SK-N-SH (cell line): ENCODE data around the gene TRAPPC13. TPM values are rescaled to one million over a fixed set of nuclear protein-coding genes. Genes with fewer than 3 reads are reported as not detected.

Experiments
- CTCF ChIA-PET: fragments of 300-600, 350-600 bp; formaldehyde crosslinking; extraction: SDS; loops from one replicate; lab custom pipeline; 2021; lab: Yijun Ruan, JAX
- POLR2A ChIA-PET: fragments of 350-600 bp; sonication (Branson Sonifier 250); formaldehyde crosslinking; extraction: SDS; loops from one replicate; lab custom pipeline; 2020; ENCODE audit warnings: antibody characterized with exemption, inconsistent platforms; lab: Yijun Ruan, JAX
- DNase-seq: peaks from one replicate; pipeline ENCODE4 v3.0.0; 2012
- H2AFZ ChIP-seq: fragments of 200-600 bp; sonication (generic); 2 replicates; pipeline ENCODE4 v1.8.1; 2016; ENCODE audit warnings: antibody characterized with exemption, mild to moderate bottlenecking, low read depth
- H3F3A ChIP-seq: fragments of 200-600 bp; sonication (generic); replicated peaks from 2 replicates; pipeline ENCODE3; 2016; ENCODE audit warnings: antibody characterized with exemption, mild to moderate bottlenecking; ENCODE audit not compliant: insufficient read depth
- H3K27ac ChIP-seq, 2 experiments: fragments of 200-500 bp in 1 of 2; fragments of 200-600 bp in 1 of 2; sonication (Bioruptor generic) in 1 of 2; sonication (generic), shearing (Covaris generic) in 1 of 2; 2 replicates each; pipeline versions ENCODE4 v1.5.1 to v1.6.1; 2014 to 2016; ENCODE audit warnings: low read depth in 2 of 2, inconsistent platforms in 1 of 2, low read length in 1 of 2, mild to moderate bottlenecking in 1 of 2, mixed read lengths in 1 of 2
- H3K27me3 ChIP-seq: fragments of 200-600 bp; sonication (generic), shearing (Covaris generic); 2 replicates; pipeline ENCODE4 v1.6.1; 2016; ENCODE audit warnings: mixed run types; ENCODE audit not compliant: insufficient read depth
- H3K36me3 ChIP-seq, 2 experiments: fragments of 200-500 bp in 1 of 2; fragments of 200-600 bp in 1 of 2; sonication (Bioruptor generic) in 1 of 2; sonication (generic) in 1 of 2; replicated peaks in 1 of 2; 2 replicates each; pipeline versions ENCODE3 to v1.5.1; 2014 to 2016; ENCODE audit warnings: low read length in 1 of 2, mild to moderate bottlenecking in 1 of 2; ENCODE audit not compliant: insufficient read depth in 2 of 2, control insufficient read depth in 1 of 2
- H3K4me1 ChIP-seq, 2 experiments: fragments of 200-500 bp in 1 of 2; fragments of 200-600 bp in 1 of 2; sonication (Bioruptor generic) in 1 of 2; sonication (generic), shearing (Covaris generic) in 1 of 2; 2 replicates each; pipeline versions ENCODE4 v1.5.1 to v1.6.1; 2014 to 2016; ENCODE audit warnings: low read depth in 1 of 2, low read length in 1 of 2, mixed run types in 1 of 2; ENCODE audit not compliant: insufficient read depth in 2 of 2, control insufficient read depth in 1 of 2
- H3K4me2 ChIP-seq: fragments of 200-600 bp; sonication (generic), shearing (Covaris generic); 2 replicates; pipeline ENCODE4 v1.6.1; 2017; ENCODE audit warnings: mixed run types
- H3K4me3 ChIP-seq, 2 experiments: fragments of 200-500 bp in 1 of 2; fragments of 200-600 bp in 1 of 2; sonication (Bioruptor generic) in 1 of 2; sonication (generic), shearing (Covaris generic) in 1 of 2; 2 replicates each; pipeline versions ENCODE4 v1.5.1 to v1.8.1; 2014 to 2016; ENCODE audit warnings: low read depth in 2 of 2, inconsistent platforms in 1 of 2, low read length in 1 of 2, mild to moderate bottlenecking in 1 of 2, mixed read lengths in 1 of 2, moderate library complexity in 1 of 2
- H3K79me2 ChIP-seq: fragments of 200-600 bp; sonication (generic); 2 replicates; pipeline ENCODE4 v1.8.1; 2017; ENCODE audit warnings: mild to moderate bottlenecking; ENCODE audit not compliant: insufficient read depth
- H3K9ac ChIP-seq: fragments of 200-600 bp; sonication (generic); 2 replicates; pipeline ENCODE4 v1.6.1; 2017; ENCODE audit warnings: mixed run types
- H3K9me2 ChIP-seq: fragments of 200-600 bp; sonication (generic); 2 replicates; pipeline ENCODE4 v1.6.1; 2017; ENCODE audit warnings: mixed run types
- H3K9me3 ChIP-seq: fragments of 200-600 bp; sonication (generic); 2 replicates; pipeline ENCODE4 v1.6.1; 2017; ENCODE audit warnings: mixed run types, mild to moderate bottlenecking, moderate library complexity
- H4K20me1 ChIP-seq: fragments of 200-600 bp; sonication (generic); 2 replicates; pipeline ENCODE4 v1.6.1; 2017; ENCODE audit warnings: mild to moderate bottlenecking, mixed run types; ENCODE audit not compliant: insufficient read depth
- CHD2 ChIP-seq: fragments of 150-350 bp; IDR thresholded peaks from 2 replicates; pipeline ENCODE4 v1.6.1; 2018; ENCODE audit warnings: low read length; ENCODE audit not compliant: partially characterized antibody
- ELF1 ChIP-seq: IDR thresholded peaks from 2 replicates; pipeline ENCODE4 v1.4.0; 2012
- EP300 ChIP-seq, 2 experiments: IDR thresholded peaks; 2 replicates each; pipeline versions ENCODE4 v1.4.0 to v1.6.1; 2012; ENCODE audit warnings: borderline replicate concordance in 1 of 2, low read depth in 1 of 2, low read length in 1 of 2
- EZH2phosphoT487 ChIP-seq: fragments of 200-600 bp; sonication (generic); IDR thresholded peaks from 2 replicates; pipeline ENCODE4 v1.6.1; 2017; ENCODE audit warnings: low read depth, mixed run types, mild to moderate bottlenecking, antibody characterized with exemption, moderate library complexity, borderline replicate concordance
- FOXJ3 ChIP-seq: sonication (generic); formaldehyde crosslinking; IDR thresholded peaks from 2 replicates; pipeline ENCODE4 v1.5.1; 2020; ENCODE audit warnings: mild to moderate bottlenecking, missing genetic modification reagents
- FOXM1 ChIP-seq: IDR thresholded peaks from 2 replicates; pipeline ENCODE4 v1.4.0; 2012; ENCODE audit warnings: low read depth, mild to moderate bottlenecking
- GATA2 ChIP-seq: sonication (generic); formaldehyde crosslinking; IDR thresholded peaks from 2 replicates; pipeline ENCODE4 v1.5.0; 2020; ENCODE audit warnings: mild to moderate bottlenecking, missing genetic modification reagents
- MXI1 ChIP-seq: IDR thresholded peaks from 2 replicates; pipeline ENCODE4 v1.6.1; 2012; ENCODE audit warnings: mild to moderate bottlenecking, low read depth, low read length, improper control_type of control experiment
- NRF1 ChIP-seq: IDR thresholded peaks from 2 replicates; pipeline ENCODE4 v1.6.1; 2012; ENCODE audit warnings: low read depth, mild to moderate bottlenecking, low read length
- POLR2AphosphoS5 ChIP-seq: IDR thresholded peaks from 2 replicates; pipeline ENCODE4 v1.6.1; 2012; ENCODE audit warnings: low read depth, low read length
- RCOR1 ChIP-seq: fragments of 150-350 bp; IDR thresholded peaks from 2 replicates; pipeline ENCODE4 v1.6.1; 2017; ENCODE audit warnings: antibody characterized with exemption, low read length
- RFX5 ChIP-seq: IDR thresholded peaks from 2 replicates; pipeline ENCODE4 v1.6.1; 2012; ENCODE audit warnings: mild to moderate bottlenecking, improper control_type of control experiment, low read length
- TCF12 ChIP-seq: IDR thresholded peaks from 2 replicates; pipeline ENCODE4 v1.4.0; 2012
- WGBS: methylation state at CpG from one replicate; pipeline ENCODE4 v1.1.6; 2017; ENCODE audit warnings: low lambda C conversion rate; 5-methylcytosine and 5-hydroxymethylcytosine counted together
- polyA plus RNA-seq, 3 experiments: library from polyadenylated mRNA; depleted of rRNA; stranded (reverse); fragments of >200 nt; gene quantifications; 2 replicates each; pipeline ENCODE4 v1.2.3, GENCODE V29; 2012
- TF ChIP-seq, protein P1 (sequence below): fragments of 200-600 bp; sonication (generic); IDR thresholded peaks from 2 replicates; pipeline ENCODE4 v1.6.1; 2017; ENCODE audit warnings: antibody characterized with exemption, mild to moderate bottlenecking, moderate library complexity
- TF ChIP-seq, protein P2 (sequence below): fragments of 150-350 bp; IDR thresholded peaks from 2 replicates; pipeline ENCODE4 v1.6.1; 2017; ENCODE audit warnings: antibody characterized with exemption, low read length, low read depth, borderline replicate concordance

TRAPPC13 gene
- polyA plus RNA-seq, 1 of the 3 experiments (the other 2 are of a cell fraction), result 10.7 TPM

DNA sequence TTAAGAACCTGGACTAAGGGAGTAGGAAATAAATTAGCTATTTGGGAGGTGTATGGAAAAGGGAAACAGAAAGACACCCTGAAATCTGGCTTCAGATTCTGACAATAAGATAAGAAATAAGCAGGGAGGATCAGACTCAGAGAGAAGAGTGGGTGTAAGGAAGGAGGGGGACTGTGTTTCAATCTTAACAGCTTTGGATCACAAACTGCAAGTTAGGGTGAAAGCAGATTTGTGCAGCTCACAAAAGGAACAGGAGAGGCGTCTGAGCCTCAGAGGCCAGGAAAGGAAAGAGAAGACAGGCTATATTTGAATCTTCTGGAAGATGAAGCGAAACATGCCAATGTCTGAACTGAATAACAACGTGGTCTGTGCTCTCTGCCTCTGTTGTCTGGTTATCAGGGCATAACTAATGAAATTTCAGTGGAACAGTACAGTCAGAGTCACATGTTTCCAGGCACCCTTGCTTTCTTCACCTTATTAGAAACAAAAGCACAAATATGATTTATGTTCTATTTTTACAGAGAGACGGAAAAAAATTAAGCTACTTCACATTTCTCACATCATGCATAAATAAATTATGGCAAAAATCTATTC lies 70.4 kb downstream of the TRAPPC13 start:
- WGBS, result 67% methylated on average over 4 of the region's 4 CpGs

DNA sequence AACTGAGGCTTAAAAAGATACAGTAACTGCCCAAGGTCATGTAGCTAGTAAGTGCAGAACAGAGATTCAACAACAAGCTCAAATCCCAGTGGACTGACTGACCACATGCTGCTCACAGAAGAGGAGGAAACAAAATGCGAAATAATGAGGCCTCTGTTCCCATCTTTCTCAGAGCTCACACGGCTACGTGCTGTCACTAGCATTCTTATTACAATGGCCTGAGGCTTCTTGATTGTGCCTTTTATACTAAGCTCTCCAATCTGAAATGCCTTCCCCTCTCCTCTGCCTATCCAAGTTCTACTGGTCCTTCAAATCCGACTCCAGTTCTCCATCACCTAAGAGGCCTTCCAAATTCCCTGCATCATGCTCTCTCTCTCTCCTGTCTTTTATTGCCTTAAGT lies 71.1 kb downstream of the TRAPPC13 start:
- Histone ChIP-seq H3K27me3 (no peaks in the 10 kb centered on the region), H3K9me3 (no peaks in the 10 kb centered on the region), H3K9me2 (no peaks in the 10 kb centered on the region), H3K27ac (peak overlapping the region in 1 of 2 experiments; percentile 78; a peak in 1 of 4 replicates), H3K4me1 (peaks cover 0 to 7% of the 10 kb centered on the region in 2 experiments; a peak in 3 of 4 replicates), H4K20me1 (no peaks in the 10 kb centered on the region), H3K79me2 (no peaks in the 10 kb centered on the region), H3K36me3 (peaks cover 2 to 14% of the 10 kb centered on the region in 2 experiments), H3K9ac (no peak overlapping the region), H2AFZ (no peak overlapping the region), H3K4me3 (no peak overlapping the region), H3K4me2 (no peak overlapping the region), H3F3A (peaks cover 3% of the 10 kb centered on the region)
- DNase-seq, result no peak
- CTCF ChIA-PET, result interaction anchor here (1.0 to 1.9 kb wide), 2 partner anchors 21 to 428 kb away, joined by 4 read pairs; no protein-coding TSS in a partner anchor
- 94% methylated on average over 4 of the region's 4 CpGs for WGBS
- POLR2A ChIA-PET, result interaction anchor here (1.5 kb wide), 1 partner anchor 25 kb away, joined by 10 read pairs; the partner anchor contains the start of genes NLN and SGTB
- TF ChIP-seq, protein P1, sequence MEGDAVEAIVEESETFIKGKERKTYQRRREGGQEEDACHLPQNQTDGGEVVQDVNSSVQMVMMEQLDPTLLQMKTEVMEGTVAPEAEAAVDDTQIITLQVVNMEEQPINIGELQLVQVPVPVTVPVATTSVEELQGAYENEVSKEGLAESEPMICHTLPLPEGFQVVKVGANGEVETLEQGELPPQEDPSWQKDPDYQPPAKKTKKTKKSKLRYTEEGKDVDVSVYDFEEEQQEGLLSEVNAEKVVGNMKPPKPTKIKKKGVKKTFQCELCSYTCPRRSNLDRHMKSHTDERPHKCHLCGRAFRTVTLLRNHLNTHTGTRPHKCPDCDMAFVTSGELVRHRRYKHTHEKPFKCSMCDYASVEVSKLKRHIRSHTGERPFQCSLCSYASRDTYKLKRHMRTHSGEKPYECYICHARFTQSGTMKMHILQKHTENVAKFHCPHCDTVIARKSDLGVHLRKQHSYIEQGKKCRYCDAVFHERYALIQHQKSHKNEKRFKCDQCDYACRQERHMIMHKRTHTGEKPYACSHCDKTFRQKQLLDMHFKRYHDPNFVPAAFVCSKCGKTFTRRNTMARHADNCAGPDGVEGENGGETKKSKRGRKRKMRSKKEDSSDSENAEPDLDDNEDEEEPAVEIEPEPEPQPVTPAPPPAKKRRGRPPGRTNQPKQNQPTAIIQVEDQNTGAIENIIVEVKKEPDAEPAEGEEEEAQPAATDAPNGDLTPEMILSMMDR, result no peak
- no peak for TF ChIP-seq NRF1
- no peak for TF ChIP-seq MXI1
- no peak for TF ChIP-seq ELF1
- TF ChIP-seq, protein P2, sequence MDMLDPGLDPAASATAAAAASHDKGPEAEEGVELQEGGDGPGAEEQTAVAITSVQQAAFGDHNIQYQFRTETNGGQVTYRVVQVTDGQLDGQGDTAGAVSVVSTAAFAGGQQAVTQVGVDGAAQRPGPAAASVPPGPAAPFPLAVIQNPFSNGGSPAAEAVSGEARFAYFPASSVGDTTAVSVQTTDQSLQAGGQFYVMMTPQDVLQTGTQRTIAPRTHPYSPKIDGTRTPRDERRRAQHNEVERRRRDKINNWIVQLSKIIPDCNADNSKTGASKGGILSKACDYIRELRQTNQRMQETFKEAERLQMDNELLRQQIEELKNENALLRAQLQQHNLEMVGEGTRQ, result no peak
- TF ChIP-seq TCF12, result no peak
- no peak for TF ChIP-seq FOXM1
- TF ChIP-seq POLR2AphosphoS5, result no peak
- TF ChIP-seq, all 33 proteins: peak for 0

More for the DNA sequence above, 70.4 kb downstream of the TRAPPC13 start:
- TF ChIP-seq MXI1 (peak; percentile 93), CHD2 (peak; percentile 66), FOXJ3 (CRISPR knock-in tag) (0 out of 2 replicates have a peak, but pooled peaks have one; percentile 39), EZH2phosphoT487 (no peak), EP300 (IDR thresholded peaks at IDR 0.05; ENCODE audit: borderline replicate concordance in 1 of 2, low read depth in 1 of 2, low read length in 1 of 2) (peak in 1 of 2 experiments; percentile 37; a peak in 1 of 4 replicates), RFX5 (peak; percentile 82; the same call in 1 of the 2 replicates), GATA2 (0 out of 2 replicates have a peak, but pooled peaks have one; percentile 31), RCOR1 (peak; percentile 56; the same call in 1 of the 2 replicates)
- TF ChIP-seq, protein P2, result no peak
- H3K4me2 ChIP-seq, result no peak overlapping the region
- ChIA-PET CTCF (interaction anchor here (0.7 to 1.9 kb wide), 4 partner anchors 13 to 428 kb away, joined by 3 to 4 read pairs (median 4); no protein-coding TSS in a partner anchor), POLR2A (interaction anchor here (0.5 to 1.5 kb wide), 2 partner anchors 26 to 666 kb away, joined by 5 to 10 read pairs; partner anchors contain the start of genes NLN and SGTB)
- peaks cover 2 to 14% of the 10 kb centered on the region in 2 experiments for H3K36me3 ChIP-seq
- no peaks in the 10 kb centered on the region for H3K9me3 ChIP-seq
- H3K79me2 ChIP-seq, result no peaks in the 10 kb centered on the region
- no peaks in the 10 kb centered on the region for H3K9me2 ChIP-seq
- H3F3A ChIP-seq, result peaks cover 3% of the 10 kb centered on the region
- peak overlapping the region in 1 of 2 experiments; percentile 78; a peak in 2 of 4 replicates for H3K27ac ChIP-seq
- no peaks in the 10 kb centered on the region for H3K27me3 ChIP-seq
- peak; percentile 62 for DNase-seq
- peaks cover 0 to 7% of the 10 kb centered on the region in 2 experiments; a peak in 3 of 4 replicates for H3K4me1 ChIP-seq
- no peak overlapping the region for H3K4me3 ChIP-seq
- H2AFZ ChIP-seq, result no peak overlapping the region
- H3K9ac ChIP-seq, result no peak overlapping the region
- H4K20me1 ChIP-seq, result no peaks in the 10 kb centered on the region
